ENCODE results near the gene TMEM87B.

Gene TMEM87B

GRCh38 chr2:112150851-112151250 lies 95.8 kb downstream of the TMEM87B start:
- DNase-seq (ENCODE audit: low spot score): no peak

- no peak for DNase-seq (ENCODE audit: low spot score)
Measured at GRCh38 chr2:112151271-112151670, 96.2 kb downstream of the TMEM87B start.

GRCh38 chr2:112151701-112152440 lies 96.8 kb downstream of the TMEM87B start:
- no peak for DNase-seq (ENCODE audit: low spot score)

GRCh38 chr2:112152476-112153178 lies 97.6 kb downstream of the TMEM87B start:
- DNase-seq (ENCODE audit: low spot score): no peak

GRCh38 chr2:112153179-112153490 lies 98.1 kb downstream of the TMEM87B start:
- no peak for DNase-seq (ENCODE audit: low spot score)

GRCh38 chr2:112153501-112153900 lies 98.4 kb downstream of the TMEM87B start:
- no peak for DNase-seq (ENCODE audit: low spot score)

- DNase-seq (ENCODE audit: low spot score): no peak
Measured at GRCh38 chr2:112154246-112155117, 99.4 kb downstream of the TMEM87B start.

- DNase-seq (ENCODE audit: low spot score): no peak
Measured at GRCh38 chr2:112155331-112156151, 100.5 kb downstream of the TMEM87B start.

- DNase-seq (ENCODE audit: low spot score): no peak
Measured at GRCh38 chr2:112156152-112156986, 101.3 kb downstream of the TMEM87B start.

- no peak for DNase-seq (ENCODE audit: low spot score)
Measured at GRCh38 chr2:112157472-112157871, 102.4 kb downstream of the TMEM87B start.

- no peak for DNase-seq (ENCODE audit: low spot score)
Measured at GRCh38 chr2:112159454-112159921, 104.4 kb downstream of the TMEM87B start.

GRCh38 chr2:112160283-112161250 lies 105.5 kb downstream of the TMEM87B start:
- DNase-seq (ENCODE audit: low spot score): no peak

GRCh38 chr2:112161431-112162145 lies 106.5 kb downstream of the TMEM87B start:
- no peak for DNase-seq (ENCODE audit: low spot score)

- no peak for DNase-seq (ENCODE audit: low spot score)
Measured at GRCh38 chr2:112162341-112162740, 107.3 kb downstream of the TMEM87B start.

- DNase-seq (ENCODE audit: low spot score): no peak
Measured at GRCh38 chr2:112162956-112163355, 107.9 kb downstream of the TMEM87B start.

GRCh38 chr2:112163541-112163981 lies 108.5 kb downstream of the TMEM87B start:
- no peak for DNase-seq (ENCODE audit: low spot score)

GRCh38 chr2:112164876-112165275 lies 109.8 kb downstream of the TMEM87B start:
- DNase-seq (ENCODE audit: low spot score): no peak

- DNase-seq (ENCODE audit: low spot score): no peak
Measured at GRCh38 chr2:112165296-112165695, 110.2 kb downstream of the TMEM87B start.
